HepG2 (cell line): Measurements from ENCODE around the gene QDPR. TPM values are rescaled to one million over a fixed set of nuclear protein-coding genes. Genes with fewer than 3 reads are reported as not detected.

Experiments
- CENPBD1 ChIP-seq: sonication (generic); formaldehyde crosslinking; IDR thresholded peaks from 2 replicates; pipeline ENCODE4 v1.8.0; 2022; ENCODE audit warnings: missing genetic modification reagents, low read depth, mild to moderate bottlenecking, borderline replicate concordance
- DBP ChIP-seq: sonication (generic); formaldehyde crosslinking; IDR thresholded peaks from 2 replicates; pipeline ENCODE4 v1.4.0; 2020; ENCODE audit warnings: missing genetic modification reagents; ENCODE audit errors: not compliant biosample characterization
- FOXC1 ChIP-seq: sonication (generic); formaldehyde crosslinking; IDR thresholded peaks from 2 replicates; pipeline ENCODE4 v1.8.0; 2022; ENCODE audit warnings: mild to moderate bottlenecking, missing genetic modification reagents, borderline replicate concordance
- MED8 ChIP-seq: sonication (generic); formaldehyde crosslinking; IDR thresholded peaks from 2 replicates; pipeline ENCODE4 v1.8.1; 2023; ENCODE audit warnings: mild to moderate bottlenecking, missing genetic modification reagents; ENCODE audit not compliant: insufficient replicate concordance
- MIXL1 ChIP-seq: IDR thresholded peaks from 2 replicates; pipeline ENCODE4 v1.6.1; 2016
- MZF1 ChIP-seq: sonication (generic); formaldehyde crosslinking; IDR thresholded peaks from 2 replicates; pipeline ENCODE4 v1.8.1; 2023; ENCODE audit warnings: mild to moderate bottlenecking, missing genetic modification reagents, borderline replicate concordance
- NFE2 ChIP-seq: sonication (generic); formaldehyde crosslinking; IDR thresholded peaks from 2 replicates; pipeline ENCODE4 v1.4.0; 2020; ENCODE audit warnings: missing genetic modification reagents
- NKX3-1 ChIP-seq: sonication (generic); formaldehyde crosslinking; IDR thresholded peaks from 2 replicates; pipeline ENCODE4 v1.5.0; 2020; ENCODE audit warnings: missing genetic modification reagents
- RBM22 ChIP-seq: fragments of 200-400 bp; formaldehyde crosslinking; optimal IDR thresholded peaks from 2 replicates; pipeline ENCODE3; 2017; ENCODE audit warnings: mild to moderate bottlenecking, low read length, moderate library complexity
- SRF ChIP-seq: IDR thresholded peaks from 2 replicates; pipeline ENCODE4 v1.6.1; 2011; ENCODE audit warnings: mild to moderate bottlenecking, low read depth, low read length, moderate library complexity
- TBL1XR1 ChIP-seq: fragments of 150-350 bp; IDR thresholded peaks from 2 replicates; pipeline ENCODE4 v1.6.1; 2014; ENCODE audit warnings: borderline replicate concordance, low read length; ENCODE audit not compliant: partially characterized antibody
- TFE3 ChIP-seq: IDR thresholded peaks from 2 replicates; pipeline ENCODE4 v1.6.1; 2016
- ZNF280D ChIP-seq: sonication (generic); formaldehyde crosslinking; IDR thresholded peaks from 2 replicates; pipeline ENCODE4 v1.5.1; 2020; ENCODE audit warnings: mild to moderate bottlenecking, missing genetic modification reagents
- ZNF703 ChIP-seq: sonication (generic); formaldehyde crosslinking; IDR thresholded peaks from 2 replicates; pipeline ENCODE4 v1.5.1; 2020; ENCODE audit warnings: missing genetic modification reagents, mild to moderate bottlenecking, moderate library complexity, borderline replicate concordance
- ZNF761 ChIP-seq: sonication (generic); formaldehyde crosslinking; conservative IDR thresholded peaks from 2 replicates; pipeline ENCODE4 v1.4.0; 2020; ENCODE audit warnings: mild to moderate bottlenecking, missing genetic modification reagents
- ZNF891 ChIP-seq: sonication (generic); formaldehyde crosslinking; IDR thresholded peaks from 2 replicates; pipeline ENCODE4 v1.5.0; 2020; ENCODE audit warnings: mild to moderate bottlenecking, missing genetic modification reagents
- polyA plus RNA-seq, 8 experiments: library from polyadenylated mRNA; depleted of rRNA in 3 of 8; stranded (reverse) in 7 of 8; unstranded in 1 of 8; fragments of >200 nt; fragmentation: Illumina TruSeq in 4 of 8; extraction: Trizol in 4 of 8; gene quantifications; 2 replicates each; pipeline versions ENCODE4 v1.2.1 to v1.2.3, GENCODE V29; 2011 to 2016; ENCODE audit warnings: low read depth in 4 of 8, missing spikeins in 1 of 8, mixed read lengths in 1 of 8; ENCODE audit not compliant: insufficient read depth in 1 of 8
- total RNA-seq, 5 experiments: library from RNA; depleted of rRNA; stranded (reverse); fragments of >200 nt; fragmentation: Illumina TruSeq; extraction: Trizol; gene quantifications; 2 replicates each; pipeline ENCODE4 v1.2.3, GENCODE V29; 2016; ENCODE audit warnings: low read depth in 1 of 5
- TF ChIP-seq, protein P1 (sequence below): sonication (generic); formaldehyde crosslinking; IDR thresholded peaks from 2 replicates; pipeline ENCODE4 v1.5.0; 2020; ENCODE audit warnings: mild to moderate bottlenecking, low read depth, missing genetic modification reagents, borderline replicate concordance
- TF ChIP-seq, protein P2 (sequence below): sonication (generic); formaldehyde crosslinking; IDR thresholded peaks from 2 replicates; pipeline ENCODE4; 2020; ENCODE audit warnings: missing genetic modification reagents, mild to moderate bottlenecking, borderline replicate concordance

QDPR gene
- total and polyA plus RNA-seq, 2 of the 13 experiments (the other 11 are each of a cell fraction or from before 2014, with no cell fraction given) = 9.9 to 95.5 TPM

DNA sequence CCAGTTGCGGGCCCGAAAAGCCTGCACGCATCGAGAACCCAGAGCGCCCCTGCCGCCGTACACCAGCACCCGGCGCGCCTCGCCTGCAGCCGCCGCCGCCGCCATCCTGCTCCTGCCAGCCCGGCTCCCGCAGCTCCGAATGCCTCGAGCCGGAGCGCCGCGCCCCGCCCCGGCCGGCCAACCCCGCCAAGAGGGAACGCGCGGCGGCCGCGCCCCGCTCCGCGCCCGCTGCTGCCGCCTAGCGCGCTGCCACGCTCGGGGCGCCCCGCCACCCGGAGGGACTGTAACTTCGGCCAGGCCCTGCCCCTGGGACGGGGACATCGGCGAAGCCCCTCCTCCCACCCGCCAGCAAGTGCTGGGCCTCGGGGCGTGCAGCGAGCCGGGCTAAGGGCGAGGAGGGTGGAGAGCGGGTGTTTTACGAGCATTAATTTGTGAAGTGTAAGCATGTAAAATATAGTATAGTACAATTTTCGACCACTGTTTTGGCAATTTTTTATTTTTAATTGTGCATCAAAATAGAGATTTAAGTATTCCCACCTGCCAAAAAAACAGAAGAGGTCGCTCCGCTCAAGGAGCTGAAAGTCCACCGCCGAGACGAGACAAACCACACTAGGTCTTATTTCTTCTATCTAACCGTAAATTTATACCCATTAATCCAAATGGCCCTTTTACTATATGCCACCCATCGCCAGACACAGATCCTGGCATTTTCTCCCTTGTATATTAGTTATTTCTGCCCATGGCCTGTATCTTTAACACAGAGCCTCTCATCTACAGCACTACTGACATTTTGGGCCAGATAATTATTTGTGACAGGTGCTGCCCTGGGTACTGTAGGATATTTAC is at the start of gene QDPR (continued):
- TF ChIP-seq TFE3 = no peak; the same call in 1 of the 2 replicates
- TF ChIP-seq NFE2 (CRISPR knock-in tag) = no peak
- no peak for TF ChIP-seq FOXC1
- 0 out of 2 replicates have a peak, but pooled peaks have one; percentile 11 for TF ChIP-seq NKX3-1
- TF ChIP-seq DBP (CRISPR knock-in tag) = peak; percentile 50
- no peak for TF ChIP-seq MIXL1 (CRISPR knock-in tag)
- no peak for TF ChIP-seq ZNF703 (CRISPR knock-in tag)
- TF ChIP-seq SRF = 0 out of 2 replicates have a peak, but pooled peaks have one; percentile 45
- no peak for TF ChIP-seq ZNF891 (CRISPR knock-in tag)
- no peak for TF ChIP-seq MED8 (CRISPR knock-in tag)
- peak; percentile 76; the same call in 1 of the 2 replicates for TF ChIP-seq ZNF761
- TF ChIP-seq MZF1 (CRISPR knock-in tag) = no peak
- no peak for TF ChIP-seq RBM22
- no peak for TF ChIP-seq CENPBD1 (CRISPR knock-in tag)
- TF ChIP-seq, protein P1, sequence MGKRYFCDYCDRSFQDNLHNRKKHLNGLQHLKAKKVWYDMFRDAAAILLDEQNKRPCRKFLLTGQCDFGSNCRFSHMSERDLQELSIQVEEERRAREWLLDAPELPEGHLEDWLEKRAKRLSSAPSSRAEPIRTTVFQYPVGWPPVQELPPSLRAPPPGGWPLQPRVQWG = no peak
- no peak for TF ChIP-seq TBL1XR1
- TF ChIP-seq ZNF280D (CRISPR knock-in tag) = no peak
- TF ChIP-seq, protein P2, sequence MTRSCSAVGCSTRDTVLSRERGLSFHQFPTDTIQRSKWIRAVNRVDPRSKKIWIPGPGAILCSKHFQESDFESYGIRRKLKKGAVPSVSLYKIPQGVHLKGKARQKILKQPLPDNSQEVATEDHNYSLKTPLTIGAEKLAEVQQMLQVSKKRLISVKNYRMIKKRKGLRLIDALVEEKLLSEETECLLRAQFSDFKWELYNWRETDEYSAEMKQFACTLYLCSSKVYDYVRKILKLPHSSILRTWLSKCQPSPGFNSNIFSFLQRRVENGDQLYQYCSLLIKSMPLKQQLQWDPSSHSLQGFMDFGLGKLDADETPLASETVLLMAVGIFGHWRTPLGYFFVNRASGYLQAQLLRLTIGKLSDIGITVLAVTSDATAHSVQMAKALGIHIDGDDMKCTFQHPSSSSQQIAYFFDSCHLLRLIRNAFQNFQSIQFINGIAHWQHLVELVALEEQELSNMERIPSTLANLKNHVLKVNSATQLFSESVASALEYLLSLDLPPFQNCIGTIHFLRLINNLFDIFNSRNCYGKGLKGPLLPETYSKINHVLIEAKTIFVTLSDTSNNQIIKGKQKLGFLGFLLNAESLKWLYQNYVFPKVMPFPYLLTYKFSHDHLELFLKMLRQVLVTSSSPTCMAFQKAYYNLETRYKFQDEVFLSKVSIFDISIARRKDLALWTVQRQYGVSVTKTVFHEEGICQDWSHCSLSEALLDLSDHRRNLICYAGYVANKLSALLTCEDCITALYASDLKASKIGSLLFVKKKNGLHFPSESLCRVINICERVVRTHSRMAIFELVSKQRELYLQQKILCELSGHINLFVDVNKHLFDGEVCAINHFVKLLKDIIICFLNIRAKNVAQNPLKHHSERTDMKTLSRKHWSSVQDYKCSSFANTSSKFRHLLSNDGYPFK (CRISPR knock-in tag) = no peak
